ENCODE measurements around the gene ENTPD3. TPM values are rescaled to one million over a fixed set of nuclear protein-coding genes. Genes with fewer than 3 reads are reported as not detected.
A peak's percentile ranks its signal among the peaks of the same experiment; 100 is the strongest.

ENTPD3 gene
- total RNA-seq, 1 donor from 2014 or later, result 1.7 TPM

- H3K4me1 Mint-ChIP-seq (ENCODE audit: low read depth, unreplicated experiment), result peaks cover 4% of the 10 kb centered on the region
- DNase-seq, result peak; percentile 74
- no peak for TF ChIP-seq CTCF (IDR thresholded peaks at IDR 0.05; ENCODE audit: partially characterized antibody, unreplicated experiment)
- H3K27ac Mint-ChIP-seq (ENCODE audit: unreplicated experiment), result peak within 1 kb of the TSS; percentile 80
- H3K27me3 Mint-ChIP-seq (ENCODE audit: unreplicated experiment), result peaks cover 2% of the 10 kb centered on the region
- H3K9me3 Mint-ChIP-seq (ENCODE audit: unreplicated experiment), result peaks cover 4% of the 10 kb centered on the region
- peak within 1 kb of the TSS; percentile 93 for H3K4me3 Mint-ChIP-seq (ENCODE audit: unreplicated experiment)
- H3K36me3 Mint-ChIP-seq (ENCODE audit: unreplicated experiment), result no peaks in the 10 kb centered on the region
Observed at GRCh38 chr3:40476478-40477470, 89.8 kb downstream of the ENTPD3 start, which contains the start of gene ZNF619. Gene ZNF619 (plus strand): TSS chr3:40477122. CDS start chr3:40477980, 858 bp downstream.

GRCh38 chr3:40477666-40478065 lies 90.7 kb downstream of the ENTPD3 start:
- peaks cover 2% of the 10 kb centered on the region for H3K27me3 Mint-ChIP-seq (ENCODE audit: unreplicated experiment)
- H3K4me1 Mint-ChIP-seq (ENCODE audit: low read depth, unreplicated experiment), result peaks cover 4% of the 10 kb centered on the region
- H3K27ac Mint-ChIP-seq (ENCODE audit: unreplicated experiment), result no peak overlapping the region
- peak overlapping the region; percentile 93 for H3K4me3 Mint-ChIP-seq (ENCODE audit: unreplicated experiment)
- DNase-seq, result no peak
- H3K9me3 Mint-ChIP-seq (ENCODE audit: unreplicated experiment), result peaks cover 4% of the 10 kb centered on the region
- no peak for TF ChIP-seq CTCF (IDR thresholded peaks at IDR 0.05; ENCODE audit: partially characterized antibody, unreplicated experiment)
- no peaks in the 10 kb centered on the region for H3K36me3 Mint-ChIP-seq (ENCODE audit: unreplicated experiment)

Other genes starting within 250 kb of the ENTPD3 start
- 130 TPM for gene EIF1B, start 77.5 kb upstream of the ENTPD3 start, total RNA-seq (ENCODE audit: unreplicated experiment)
- gene RPL14, start 70.2 kb downstream of the ENTPD3 start, total RNA-seq (ENCODE audit: unreplicated experiment), result 1,217 TPM
- 7.2 TPM for gene ZNF619, start 89.9 kb downstream of the ENTPD3 start, total RNA-seq (ENCODE audit: unreplicated experiment)
- 18.6 TPM for gene ZNF620, start 118.9 kb downstream of the ENTPD3 start, total RNA-seq (ENCODE audit: unreplicated experiment)
- gene ZNF621, start 137.8 kb downstream of the ENTPD3 start, total RNA-seq (ENCODE audit: unreplicated experiment), result 34.8 TPM

All from glutamatergic neuron (in vitro differentiated cells).